HS-5 (cell line): ENCODE measurements around the gene PIAS1.
"Not testable (repeated sequence)": the region's sequence is repeated elsewhere in the genome, so short reads cannot be mapped to it uniquely, and the experiment has no call there.

Experiments used
- DNase-seq: peaks from one replicate; pipeline ENCODE4 v3.0.0-alpha.2; 2012; ENCODE audit warnings: low read depth

The PIAS1 gene

DNA sequence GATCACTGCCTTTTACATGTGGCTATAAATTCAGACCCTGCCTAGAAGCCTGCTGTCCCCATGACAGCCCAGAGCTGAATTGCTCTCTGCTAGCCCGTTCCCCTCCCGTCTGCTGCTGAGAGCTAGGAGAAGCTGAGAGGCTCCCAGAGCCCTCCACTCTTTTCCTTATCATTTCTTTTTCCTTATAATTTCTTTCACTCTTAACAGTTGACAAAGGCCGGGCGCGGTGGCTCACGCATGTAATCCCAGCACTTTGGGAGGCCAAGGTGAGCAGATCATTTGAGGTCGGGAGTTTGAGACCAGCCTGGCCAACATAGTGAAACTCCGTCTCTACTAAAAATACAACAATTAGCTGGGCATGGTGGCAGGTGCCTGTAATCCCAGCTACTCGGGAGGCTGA, 180.4 kb downstream of the PIAS1 start:
- not testable (repeated sequence) for DNase-seq

DNA sequence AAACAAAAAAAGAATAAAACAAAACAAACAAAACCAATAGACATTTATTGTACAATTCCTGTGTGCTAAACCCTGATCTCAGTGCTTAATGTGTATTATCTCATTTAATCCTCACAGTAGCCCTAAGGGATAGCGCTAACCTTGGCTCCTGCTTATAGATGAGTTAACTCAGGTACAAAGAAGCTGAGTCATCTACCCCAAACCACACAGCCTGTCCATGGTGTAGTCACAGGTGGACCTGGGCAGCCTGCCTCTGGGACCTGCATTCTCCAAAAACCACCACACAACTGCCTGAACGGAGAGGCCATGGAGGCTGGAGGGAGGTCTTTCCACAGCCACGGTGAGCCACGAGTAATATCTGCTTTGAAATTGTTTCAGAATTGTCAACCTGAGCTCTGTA, 180.9 kb downstream of the PIAS1 start:
- no peak for DNase-seq

DNA sequence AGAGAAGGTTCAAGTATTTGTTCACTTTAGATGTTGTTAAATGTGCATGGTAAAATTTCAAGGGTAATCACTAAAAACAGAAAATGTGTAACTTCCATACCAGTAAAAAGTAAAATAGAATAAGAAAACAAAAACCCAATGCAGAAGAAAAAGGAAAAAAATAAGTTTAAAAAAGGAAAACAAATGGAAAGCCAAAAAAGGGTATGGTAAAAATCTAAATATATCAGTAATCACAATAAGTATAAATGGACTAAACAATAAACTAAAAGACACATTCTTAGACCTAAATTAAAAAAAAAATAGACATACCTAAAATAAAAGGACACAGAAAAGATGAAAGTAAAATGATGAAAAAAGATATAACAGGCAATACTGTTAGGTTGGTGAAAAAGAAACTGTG, 184.9 kb downstream of the PIAS1 start:
- DNase-seq = no peak

DNA sequence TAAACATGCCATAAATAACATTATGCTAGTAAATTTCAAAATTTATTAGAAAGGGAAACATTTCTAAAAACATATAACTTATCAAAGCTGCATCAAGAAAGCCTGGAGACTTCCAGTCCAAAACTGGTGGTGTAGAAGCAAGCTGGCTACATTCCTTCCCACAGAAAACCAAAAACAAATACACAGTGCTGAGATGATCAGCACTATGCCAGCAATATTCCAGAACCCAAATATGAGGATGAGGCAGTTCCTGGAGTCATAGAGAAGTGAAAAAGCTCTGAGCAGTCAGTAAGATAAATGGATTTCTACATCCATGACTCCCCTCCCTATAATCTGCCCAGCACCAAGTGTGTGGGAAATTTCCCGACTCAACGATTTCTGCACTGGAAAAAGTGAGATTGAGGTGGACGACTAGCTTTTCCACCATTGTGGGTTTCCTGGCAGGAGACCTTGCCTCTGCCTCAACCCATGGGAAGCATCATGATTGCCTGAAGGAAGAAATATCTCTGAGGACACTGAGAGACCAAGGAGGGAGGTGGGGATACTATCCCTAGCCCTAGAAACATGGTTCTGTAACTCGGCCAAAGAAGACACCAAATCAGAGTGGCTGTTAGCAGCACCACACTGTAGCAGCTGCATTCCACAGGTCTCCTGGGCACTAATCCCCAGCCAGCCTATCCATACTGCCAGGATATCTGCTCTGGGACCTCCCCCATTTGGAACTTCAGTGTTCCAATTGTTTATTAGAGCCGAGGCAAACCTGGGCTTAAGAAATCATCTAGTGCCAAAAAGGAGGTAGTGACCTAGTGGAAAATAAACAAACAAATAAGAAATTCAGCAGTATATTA, 187.2 kb downstream of the PIAS1 start:
- no peak for DNase-seq
